Esophagus squamous epithelium (tissue), 5 donors: ENCODE results near the gene PADI2. TPM values are rescaled to one million over a fixed set of nuclear protein-coding genes. Genes with fewer than 3 reads are reported as not detected.

Source experiments
- DNase-seq: peaks from one replicate; lab custom pipeline; 2025; lab: John Stamatoyannopoulos, UW
- H3K27ac ChIP-seq, 4 donors: fragments of 200-600 bp; sonication (generic); one replicate each; pipeline ENCODE4 v1.5.1; 2016 to 2019; ENCODE audit warnings: mild to moderate bottlenecking in 1 of 4
- H3K27me3 ChIP-seq, 4 donors: fragments of 200-600 bp; sonication (generic); 1 replicate in 3 of 4; 2 replicates in 1 of 4; pipeline versions ENCODE4 v1.5.1 to v1.6.0; 2017 to 2021; ENCODE audit warnings: antibody characterized with exemption in 1 of 4
- H3K36me3 ChIP-seq, 3 donors: fragments of 200-600 bp; sonication (generic); one replicate each; pipeline ENCODE4 v1.5.1; 2016 to 2019
- H3K4me1 ChIP-seq, 3 donors: fragments of 200-600 bp; sonication (generic); one replicate each; pipeline ENCODE4 v1.5.1; 2017 to 2019
- H3K4me3 ChIP-seq, 4 donors: fragments of 200-600 bp; sonication (generic); 1 replicate in 3 of 4; 2 replicates in 1 of 4; pipeline ENCODE4 v1.5.1; 2016 to 2019; ENCODE audit warnings: mild to moderate bottlenecking in 2 of 4, moderate library complexity in 1 of 4
- H3K9me3 ChIP-seq, 3 donors: fragments of 200-600 bp; sonication (generic); one replicate each; pipeline ENCODE4 v1.5.1; 2016 to 2019
- CTCF ChIP-seq, 6 experiments: fragments of 450-650 bp in 4 of 6; fragments of 200-600 bp in 2 of 6; sonication (generic) in 2 of 6; IDR thresholded peaks; one replicate each; pipeline ENCODE4 v1.5.1; 2016 to 2019; ENCODE audit warnings: antibody characterized with exemption in 6 of 6, mild to moderate bottlenecking in 4 of 6, moderate library complexity in 4 of 6
- POLR2A ChIP-seq, 4 donors: fragments of 450-650 bp; IDR thresholded peaks; one replicate each; pipeline ENCODE4 v1.6.1; 2017; ENCODE audit warnings: antibody characterized with exemption in 4 of 4, mild to moderate bottlenecking in 4 of 4, moderate library complexity in 3 of 4
- WGBS, 2 donors: methylation state at CpG; one replicate each; pipeline ENCODE4 v1.1.5; 2018; 5-methylcytosine and 5-hydroxymethylcytosine counted together
- intact Hi-C: fragments of 100-400 bp; cut with DNase I; formaldehyde crosslinking; loops from one replicate; pipeline ENCODE4 v1.15.0; 2022
- total RNA-seq, 4 donors: library from RNA; depleted of rRNA; stranded (reverse); fragments of >200 nt; gene quantifications; one replicate each; pipeline ENCODE4 v1.1.0, GENCODE V29; 2016
- donor health status: DM: yes; HTN: yes; CAD: no.

The PADI2 gene
- total RNA-seq, 4 donors from 2014 or later: 0.57 to 2.1 (median 1.1) TPM

- intact Hi-C loops: no loop called here
- H3K4me3 ChIP-seq: no peak overlapping the region
- peak overlapping the region; percentile 28 to 87 (median 70) for H3K27ac ChIP-seq
- peaks cover 0 to 17% (median 0%) of the 10 kb centered on the region in 4 donors for H3K27me3 ChIP-seq
- peaks cover 3 to 45% (median 15%) of the 10 kb centered on the region in 3 donors for H3K4me1 ChIP-seq
- H3K9me3 ChIP-seq: no peaks in the 10 kb centered on the region
- TF ChIP-seq POLR2A (IDR thresholded peaks at IDR 0.05): no peak
- no peak for TF ChIP-seq CTCF (IDR thresholded peaks at IDR 0.05)
- no peaks in the 10 kb centered on the region for H3K36me3 ChIP-seq
- no peak for DNase-seq
- WGBS, 2 donors: 64 to 86% methylated on average over 10 of the region's 10 CpGs
These were observed 22.4 kb upstream of the PADI2 start for GRCh38 chr1:17141441-17142197.

- no peak for DNase-seq
- TF ChIP-seq POLR2A (IDR thresholded peaks at IDR 0.05) (no peak), CTCF (IDR thresholded peaks at IDR 0.05) (no peak)
- WGBS, 2 donors: 18 to 22% methylated on average over 1 of the region's 1 CpG
- intact Hi-C loops: no loop called here
- Histone ChIP-seq H3K27ac (peak overlapping the region in 3 of 4 donors; percentile 61 to 87 (median 80)), H3K36me3 (no peaks in the 10 kb centered on the region), H3K4me1 (peaks cover 3 to 42% (median 15%) of the 10 kb centered on the region in 3 donors), H3K9me3 (no peaks in the 10 kb centered on the region), H3K27me3 (peaks cover 0 to 30% (median 0%) of the 10 kb centered on the region in 4 donors), H3K4me3 (no peak overlapping the region)
These were observed 21.0 kb upstream of the PADI2 start for GRCh38 chr1:17140279-17140678.

GRCh38 chr1:17139637-17140036 lies 20.4 kb upstream of the PADI2 start:
- no peak for DNase-seq
- Histone ChIP-seq H3K27me3 (peaks cover 0 to 36% (median 0%) of the 10 kb centered on the region in 4 donors), H3K4me1 (peaks cover 3 to 38% (median 15%) of the 10 kb centered on the region in 3 donors), H3K4me3 (no peak overlapping the region), H3K9me3 (no peaks in the 10 kb centered on the region), H3K36me3 (no peaks in the 10 kb centered on the region), H3K27ac (peak overlapping the region; percentile 49 to 87 (median 70))
- TF ChIP-seq POLR2A (IDR thresholded peaks at IDR 0.05) (no peak), CTCF (IDR thresholded peaks at IDR 0.05) (no peak)
- intact Hi-C loops: no loop called here

GRCh38 chr1:17137441-17137840 lies 18.2 kb upstream of the PADI2 start:
- peaks cover 3 to 30% (median 15%) of the 10 kb centered on the region in 3 donors for H3K4me1 ChIP-seq
- H3K4me3 ChIP-seq: no peak overlapping the region
- no peak for DNase-seq
- peaks cover 0 to 31% (median 0%) of the 10 kb centered on the region in 4 donors for H3K27me3 ChIP-seq
- 55 to 80% methylated on average over 6 of the region's 6 CpGs for WGBS, 2 donors
- H3K27ac ChIP-seq: peak overlapping the region in 1 of 4 donors; percentile 17
- no peaks in the 10 kb centered on the region for H3K9me3 ChIP-seq
- H3K36me3 ChIP-seq: no peaks in the 10 kb centered on the region
- no peak for TF ChIP-seq POLR2A (IDR thresholded peaks at IDR 0.05)
- TF ChIP-seq CTCF (IDR thresholded peaks at IDR 0.05): no peak
- intact Hi-C loops: no loop called here

GRCh38 chr1:17136936-17137335 lies 17.7 kb upstream of the PADI2 start:
- no peaks in the 10 kb centered on the region for H3K36me3 ChIP-seq
- TF ChIP-seq CTCF (IDR thresholded peaks at IDR 0.05): no peak
- TF ChIP-seq POLR2A (IDR thresholded peaks at IDR 0.05): no peak
- no peak overlapping the region for H3K4me3 ChIP-seq
- intact Hi-C loops: no loop called here
- 79 to 83% methylated on average over 4 to 8 of the region's 8 CpGs for WGBS, 2 donors
- H3K27ac ChIP-seq: peak overlapping the region in 1 of 4 donors; percentile 17
- H3K9me3 ChIP-seq: no peaks in the 10 kb centered on the region
- H3K4me1 ChIP-seq: peaks cover 3 to 30% (median 15%) of the 10 kb centered on the region in 3 donors
- H3K27me3 ChIP-seq: peaks cover 0 to 35% (median 0%) of the 10 kb centered on the region in 4 donors
- DNase-seq: no peak
